22Rv1 (cell line): ENCODE measurements around the gene UPK1A.

ENCODE experiments used
- ZFX ChIP-seq: fragments of 450-650 bp; IDR thresholded peaks from 2 replicates; pipeline ENCODE4 v1.6.1; 2017; ENCODE audit warnings: antibody characterized with exemption, borderline replicate concordance
- TF ChIP-seq, protein P1 (sequence below): fragments of 450-650 bp; IDR thresholded peaks from 2 replicates; pipeline ENCODE4 v1.5.1; 2017; ENCODE audit warnings: mild to moderate bottlenecking

GRCh38 chr19:35715981-35716800, 49.9 kb downstream of the UPK1A start:
- TF ChIP-seq, protein P1, sequence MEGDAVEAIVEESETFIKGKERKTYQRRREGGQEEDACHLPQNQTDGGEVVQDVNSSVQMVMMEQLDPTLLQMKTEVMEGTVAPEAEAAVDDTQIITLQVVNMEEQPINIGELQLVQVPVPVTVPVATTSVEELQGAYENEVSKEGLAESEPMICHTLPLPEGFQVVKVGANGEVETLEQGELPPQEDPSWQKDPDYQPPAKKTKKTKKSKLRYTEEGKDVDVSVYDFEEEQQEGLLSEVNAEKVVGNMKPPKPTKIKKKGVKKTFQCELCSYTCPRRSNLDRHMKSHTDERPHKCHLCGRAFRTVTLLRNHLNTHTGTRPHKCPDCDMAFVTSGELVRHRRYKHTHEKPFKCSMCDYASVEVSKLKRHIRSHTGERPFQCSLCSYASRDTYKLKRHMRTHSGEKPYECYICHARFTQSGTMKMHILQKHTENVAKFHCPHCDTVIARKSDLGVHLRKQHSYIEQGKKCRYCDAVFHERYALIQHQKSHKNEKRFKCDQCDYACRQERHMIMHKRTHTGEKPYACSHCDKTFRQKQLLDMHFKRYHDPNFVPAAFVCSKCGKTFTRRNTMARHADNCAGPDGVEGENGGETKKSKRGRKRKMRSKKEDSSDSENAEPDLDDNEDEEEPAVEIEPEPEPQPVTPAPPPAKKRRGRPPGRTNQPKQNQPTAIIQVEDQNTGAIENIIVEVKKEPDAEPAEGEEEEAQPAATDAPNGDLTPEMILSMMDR, result no peak
- TF ChIP-seq ZFX, result no peak
